ENCODE data around the gene NECAB2. TPM values are rescaled to one million over a fixed set of nuclear protein-coding genes. Genes with fewer than 3 reads are reported as not detected.

NECAB2 gene
- total RNA-seq, 3 donors from 2014 or later, result 1.5 TPM; not detected in 2

DNA sequence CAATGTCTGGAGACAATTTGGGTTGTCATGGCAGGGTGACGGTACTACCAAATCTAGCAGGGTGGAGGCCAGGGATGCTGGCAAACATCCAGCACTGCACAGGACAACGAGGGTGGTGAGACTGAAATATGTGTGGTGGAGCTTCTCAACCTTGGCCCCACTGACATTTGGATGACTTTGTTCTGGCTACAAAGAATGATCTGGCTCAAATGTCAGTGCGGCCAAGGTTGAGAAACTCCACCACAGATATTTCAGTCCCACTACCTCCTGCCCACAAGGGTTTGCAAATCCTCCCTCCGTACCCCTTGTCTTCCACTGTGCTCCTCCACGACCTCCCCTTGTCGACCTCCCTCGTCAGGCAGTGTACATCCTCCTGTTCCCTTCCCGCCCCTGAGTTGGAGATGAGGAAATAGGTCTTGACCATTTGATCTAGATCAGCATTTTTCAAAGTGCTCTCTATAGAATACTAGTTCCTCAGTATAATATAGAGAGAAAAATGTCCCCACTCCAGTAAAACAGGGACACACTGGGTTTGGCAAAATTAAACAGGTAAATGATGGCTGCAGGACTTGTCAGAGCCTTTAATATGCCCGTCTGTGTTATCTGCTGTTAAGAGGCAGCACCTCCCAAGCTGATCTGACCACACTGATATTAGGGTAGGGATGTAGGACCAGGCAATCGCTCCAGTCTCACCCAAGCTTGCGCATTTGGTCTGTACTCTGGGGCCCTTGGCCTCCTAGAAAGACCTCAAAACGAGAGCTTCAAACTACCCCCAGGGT lies 8.2 kb upstream of the NECAB2 start:
- Histone ChIP-seq H3K4me3 (no peak overlapping the region), H3K27ac (no peak overlapping the region), H3K4me1 (no peaks in the 10 kb centered on the region), H3K27me3 (no peaks in the 10 kb centered on the region), H3K36me3 (no peaks in the 10 kb centered on the region), H3K9me3 (no peaks in the 10 kb centered on the region)
- intact Hi-C loops (cut with DNase I; ENCODE audit: low total_unique reads), result no loop called here
- no peak for TF ChIP-seq POLR2AphosphoS5 (IDR thresholded peaks at IDR 0.05)
- TF ChIP-seq, protein P1, sequence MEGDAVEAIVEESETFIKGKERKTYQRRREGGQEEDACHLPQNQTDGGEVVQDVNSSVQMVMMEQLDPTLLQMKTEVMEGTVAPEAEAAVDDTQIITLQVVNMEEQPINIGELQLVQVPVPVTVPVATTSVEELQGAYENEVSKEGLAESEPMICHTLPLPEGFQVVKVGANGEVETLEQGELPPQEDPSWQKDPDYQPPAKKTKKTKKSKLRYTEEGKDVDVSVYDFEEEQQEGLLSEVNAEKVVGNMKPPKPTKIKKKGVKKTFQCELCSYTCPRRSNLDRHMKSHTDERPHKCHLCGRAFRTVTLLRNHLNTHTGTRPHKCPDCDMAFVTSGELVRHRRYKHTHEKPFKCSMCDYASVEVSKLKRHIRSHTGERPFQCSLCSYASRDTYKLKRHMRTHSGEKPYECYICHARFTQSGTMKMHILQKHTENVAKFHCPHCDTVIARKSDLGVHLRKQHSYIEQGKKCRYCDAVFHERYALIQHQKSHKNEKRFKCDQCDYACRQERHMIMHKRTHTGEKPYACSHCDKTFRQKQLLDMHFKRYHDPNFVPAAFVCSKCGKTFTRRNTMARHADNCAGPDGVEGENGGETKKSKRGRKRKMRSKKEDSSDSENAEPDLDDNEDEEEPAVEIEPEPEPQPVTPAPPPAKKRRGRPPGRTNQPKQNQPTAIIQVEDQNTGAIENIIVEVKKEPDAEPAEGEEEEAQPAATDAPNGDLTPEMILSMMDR (IDR thresholded peaks at IDR 0.05), result no peak
- TF ChIP-seq POLR2A (IDR thresholded peaks at IDR 0.05), result no peak
- DNase-seq (ENCODE audit: low spot score in 2 of 2), result no peak

DNA sequence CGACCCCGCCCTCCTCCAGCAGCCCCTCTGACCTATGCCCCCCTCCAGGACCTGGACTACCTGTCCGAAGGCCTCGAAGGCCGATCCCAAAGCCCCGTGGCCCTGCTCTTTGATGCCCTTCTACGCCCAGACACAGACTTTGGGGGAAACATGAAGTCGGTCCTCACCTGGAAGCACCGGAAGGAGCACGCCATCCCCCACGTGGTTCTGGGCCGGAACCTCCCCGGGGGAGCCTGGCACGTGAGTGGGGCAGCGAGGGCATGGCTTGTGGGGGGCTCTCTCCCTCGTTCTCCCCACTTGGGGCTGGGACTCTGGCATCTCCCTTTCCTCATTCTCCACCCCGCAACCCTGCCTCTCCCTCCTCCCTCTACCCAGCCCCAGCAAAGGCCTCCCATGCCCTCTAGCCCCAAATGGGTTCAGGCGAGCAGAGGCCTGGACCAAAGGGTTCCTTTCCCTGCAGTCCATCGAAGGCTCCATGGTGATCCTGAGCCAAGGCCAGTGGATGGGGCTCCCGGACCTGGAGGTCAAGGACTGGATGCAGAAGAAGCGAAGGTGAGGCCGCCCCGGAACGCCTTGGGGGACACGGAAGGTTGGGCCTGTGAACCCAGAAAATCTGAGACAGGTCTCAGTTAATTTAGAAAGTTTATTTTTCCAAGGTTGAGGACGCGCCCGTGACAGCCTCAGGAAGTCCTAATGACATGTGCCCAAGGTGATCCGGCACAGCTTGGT lies 7.4 kb upstream of the NECAB2 start:
- no peaks in the 10 kb centered on the region for H3K9me3 ChIP-seq
- no peak overlapping the region for H3K27ac ChIP-seq
- no peaks in the 10 kb centered on the region for H3K36me3 ChIP-seq
- no peak overlapping the region for H3K4me3 ChIP-seq
- intact Hi-C loops (cut with DNase I; ENCODE audit: low total_unique reads), result no loop called here
- TF ChIP-seq POLR2AphosphoS5 (IDR thresholded peaks at IDR 0.05) (no peak), POLR2A (IDR thresholded peaks at IDR 0.05) (no peak)
- TF ChIP-seq, protein P1 (IDR thresholded peaks at IDR 0.05), result no peak
- no peaks in the 10 kb centered on the region for H3K27me3 ChIP-seq
- H3K4me1 ChIP-seq, result no peaks in the 10 kb centered on the region
- no peak for DNase-seq (ENCODE audit: low spot score in 2 of 2)

DNA sequence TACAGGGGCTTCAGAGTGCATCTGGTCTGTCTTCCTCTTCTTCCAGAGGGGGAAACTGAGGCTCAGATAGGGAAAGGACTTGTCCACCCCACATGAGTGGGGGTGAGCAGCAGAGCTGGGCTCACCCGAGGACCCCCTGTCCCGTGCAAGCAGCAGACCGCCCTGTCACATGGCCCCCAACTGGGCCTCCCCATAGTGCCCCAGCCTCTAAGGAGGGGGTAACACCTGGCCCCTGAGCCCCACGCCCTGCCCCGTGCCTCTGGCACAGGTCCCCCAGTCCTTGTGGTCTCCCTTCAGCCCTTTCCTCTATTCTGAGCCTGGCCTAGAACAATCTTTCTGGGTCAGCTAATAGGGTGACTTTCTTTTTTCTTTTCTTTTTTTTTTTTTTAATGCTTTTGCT lies 6.5 kb upstream of the NECAB2 start:
- no peak for DNase-seq (ENCODE audit: low spot score in 2 of 2)
- no peak for TF ChIP-seq POLR2AphosphoS5 (IDR thresholded peaks at IDR 0.05)
- H3K9me3 ChIP-seq, result no peaks in the 10 kb centered on the region
- no peak overlapping the region for H3K27ac ChIP-seq
- no peaks in the 10 kb centered on the region for H3K36me3 ChIP-seq
- H3K4me1 ChIP-seq, result no peaks in the 10 kb centered on the region
- intact Hi-C loops (cut with DNase I; ENCODE audit: low total_unique reads), result no loop called here
- H3K4me3 ChIP-seq, result no peak overlapping the region
- H3K27me3 ChIP-seq, result no peaks in the 10 kb centered on the region

DNA sequence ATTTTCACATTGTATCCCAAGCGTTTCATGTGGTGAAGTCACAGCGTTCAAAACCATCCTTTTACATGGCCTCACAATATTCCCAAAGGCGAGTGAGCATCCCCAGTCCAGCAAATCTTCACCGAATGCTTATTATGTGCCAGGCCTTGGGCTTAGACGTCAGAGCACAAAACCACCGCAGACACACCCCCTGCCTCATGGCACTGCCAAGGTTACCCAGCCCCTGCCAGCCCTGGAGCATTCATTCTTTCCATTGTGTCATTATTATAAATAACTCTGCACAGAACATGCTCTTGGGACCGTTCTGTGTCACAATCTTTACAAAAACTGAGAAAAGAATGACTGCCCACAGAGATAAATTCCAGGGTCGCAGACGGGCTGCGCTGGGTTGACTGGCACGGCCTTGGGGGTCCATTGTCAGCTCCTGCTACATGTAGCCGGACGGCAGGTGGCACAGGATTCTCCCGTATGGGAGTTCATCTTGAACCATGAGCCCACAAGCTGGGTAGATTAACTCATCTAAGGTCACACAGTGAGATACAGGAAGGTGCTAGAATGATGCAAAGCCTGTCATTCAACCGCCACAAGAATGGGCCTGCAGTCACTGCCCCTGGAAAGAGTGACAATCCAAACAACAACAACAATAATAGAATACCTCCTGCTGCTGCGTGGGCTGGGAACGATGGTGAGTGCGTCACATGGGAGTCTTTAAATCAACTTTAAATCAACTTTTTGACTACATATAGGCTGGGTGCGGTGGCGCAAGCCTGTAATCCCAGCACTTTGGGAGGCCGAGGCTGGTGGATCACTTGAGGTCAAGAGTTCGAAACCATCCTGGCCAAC lies 4.5 kb upstream of the NECAB2 start:
- H3K4me1 ChIP-seq, result no peaks in the 10 kb centered on the region
- DNase-seq (ENCODE audit: low spot score in 2 of 2), result no peak
- no peaks in the 10 kb centered on the region for H3K36me3 ChIP-seq
- intact Hi-C loops (cut with DNase I; ENCODE audit: low total_unique reads), result no loop called here
- H3K27me3 ChIP-seq, result no peaks in the 10 kb centered on the region
- no peak overlapping the region for H3K4me3 ChIP-seq
- TF ChIP-seq POLR2AphosphoS5 (IDR thresholded peaks at IDR 0.05) (no peak), POLR2A (IDR thresholded peaks at IDR 0.05) (no peak)
- TF ChIP-seq, protein P1 (IDR thresholded peaks at IDR 0.05), result no peak
- H3K9me3 ChIP-seq, result no peaks in the 10 kb centered on the region
- H3K27ac ChIP-seq, result no peak overlapping the region

DNA sequence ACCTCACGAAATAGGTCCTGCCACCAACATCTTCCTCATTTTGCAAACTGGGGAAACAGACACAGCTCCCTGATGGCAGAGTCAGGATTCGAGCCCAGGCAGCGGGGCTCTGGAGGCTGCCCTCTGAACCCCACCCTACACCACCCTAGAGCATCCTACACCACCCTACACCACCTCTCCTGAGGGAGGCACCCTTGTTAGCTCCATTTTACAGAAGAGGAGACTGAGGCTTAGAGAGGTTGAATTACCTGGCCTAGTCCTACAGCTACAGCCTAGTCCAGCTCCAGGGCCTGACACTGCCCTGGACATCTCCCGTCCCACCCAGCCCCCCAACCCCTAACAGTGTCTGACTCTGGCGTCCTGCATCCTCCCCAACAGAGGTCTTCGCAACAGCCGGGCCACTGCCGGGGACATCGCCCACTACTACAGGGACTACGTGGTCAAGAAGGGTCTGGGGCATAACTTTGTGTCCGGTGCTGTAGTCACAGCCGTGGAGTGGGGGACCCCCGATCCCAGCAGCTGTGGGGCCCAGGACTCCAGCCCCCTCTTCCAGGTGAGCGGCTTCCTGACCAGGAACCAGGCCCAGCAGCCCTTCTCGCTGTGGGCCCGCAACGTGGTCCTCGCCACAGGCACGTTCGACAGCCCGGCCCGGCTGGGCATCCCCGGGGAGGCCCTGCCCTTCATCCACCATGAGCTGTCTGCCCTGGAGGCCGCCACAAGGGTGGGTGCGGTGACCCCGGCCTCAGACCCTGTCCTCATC lies 3.2 kb upstream of the NECAB2 start:
- no peaks in the 10 kb centered on the region for H3K27me3 ChIP-seq

More for the DNA sequence above, 3.2 kb upstream of the NECAB2 start:
- no peaks in the 10 kb centered on the region for H3K36me3 ChIP-seq
- no peak overlapping the region for H3K27ac ChIP-seq
- no peak for DNase-seq (ENCODE audit: low spot score in 2 of 2)
- no peaks in the 10 kb centered on the region for H3K4me1 ChIP-seq
- intact Hi-C loops (cut with DNase I; ENCODE audit: low total_unique reads), result no loop called here
- H3K4me3 ChIP-seq, result no peak overlapping the region
- TF ChIP-seq, protein P1 (IDR thresholded peaks at IDR 0.05), result no peak
- TF ChIP-seq POLR2AphosphoS5 (IDR thresholded peaks at IDR 0.05) (no peak), POLR2A (IDR thresholded peaks at IDR 0.05) (no peak)
- no peaks in the 10 kb centered on the region for H3K9me3 ChIP-seq
